ENCODE results near the gene PSMA6. TPM values are rescaled to one million over a fixed set of nuclear protein-coding genes. Genes with fewer than 3 reads are reported as not detected.

PSMA6 gene
- polyA plus RNA-seq, 2 of the 4 experiments (the other 2 are of a cell fraction) = 369 to 395 TPM

- H3K4me3 ChIP-seq = no peak overlapping the region
- H3K27ac ChIP-seq = no peak overlapping the region
- ChIA-PET CTCF (interaction anchor here (0.7 to 1.9 kb wide), 4 partner anchors 89 to 263 kb away, joined by 3 to 8 read pairs (median 4); partner anchors contain the start of gene PPP2R3C), POLR2A (no interaction called here)
- no peak overlapping the region for H3K4me2 ChIP-seq
- no peak for DNase-seq (ENCODE audit: low read depth in 1 of 2, low spot score in 1 of 2)
- no peaks in the 10 kb centered on the region for H3K9me3 ChIP-seq
- no peak for ATAC-seq
- 0 out of 3 replicates have a peak, but pooled peaks cover 5% of the 10 kb centered on the region for H3K4me1 ChIP-seq
- 93% methylated on average over 4 of the region's 4 CpGs for WGBS (ENCODE audit: missing lambda C conversion rate)
- no peak for FAIRE-seq
- TF ChIP-seq MYC (IDR thresholded peaks at IDR 0.05; ENCODE audit: borderline replicate concordance, low read length) (no peak), ESRRA (IDR thresholded peaks at IDR 0.05; ENCODE audit: borderline replicate concordance, low read length) (no peak), ZNF302 (CRISPR knock-in tag; IDR thresholded peaks at IDR 0.05) (no peak), JUN (IDR thresholded peaks at IDR 0.05) (no peak), CBX8 (IDR thresholded peaks at IDR 0.05) (no peak), HOXB13 (CRISPR knock-in tag; IDR thresholded peaks at IDR 0.05; ENCODE audit: low read depth) (no peak)
Measured at GRCh38 chr14:35303149-35303935, 11.2 kb downstream of the PSMA6 start.

- H3K4me1 ChIP-seq = no peaks in the 10 kb centered on the region
- FAIRE-seq (no peak), DNase-seq (ENCODE audit: low read depth in 1 of 2, low spot score in 1 of 2) (no peak), ATAC-seq (no peak)
- no peaks in the 10 kb centered on the region for H3K9me3 ChIP-seq
- 97% methylated on average over 5 of the region's 5 CpGs for WGBS (ENCODE audit: missing lambda C conversion rate)
- H3K4me3 ChIP-seq = no peak overlapping the region
- TF ChIP-seq CBX2 (IDR thresholded peaks at IDR 0.05; ENCODE audit: borderline replicate concordance, low read depth) (no peak), KDM5A (IDR thresholded peaks at IDR 0.05) (no peak), CBX8 (IDR thresholded peaks at IDR 0.05) (no peak), E2F6 (IDR thresholded peaks at IDR 0.05; ENCODE audit: borderline replicate concordance, low read depth) (no peak), CHD4 (IDR thresholded peaks at IDR 0.05; ENCODE audit: borderline replicate concordance) (no peak), HOXA7 (CRISPR knock-in tag; IDR thresholded peaks at IDR 0.05) (no peak), PBX3 (IDR thresholded peaks at IDR 0.05) (no peak), ATOH8 (CRISPR knock-in tag; IDR thresholded peaks at IDR 0.05; ENCODE audit: low read depth) (no peak), KDM1A (IDR thresholded peaks at IDR 0.05; ENCODE audit: low read depth) (no peak), NPAS2 (CRISPR knock-in tag; IDR thresholded peaks at IDR 0.05; ENCODE audit: borderline replicate concordance) (no peak), RCOR1 (IDR thresholded peaks at IDR 0.05; ENCODE audit: low read depth, low read length) (no peak), EHF (CRISPR knock-in tag; IDR thresholded peaks at IDR 0.05) (no peak), FOSL2 (IDR thresholded peaks at IDR 0.05) (no peak), FOSL2 (CRISPR knock-in tag; IDR thresholded peaks at IDR 0.05) (no peak)
- TF ChIP-seq, protein P1, sequence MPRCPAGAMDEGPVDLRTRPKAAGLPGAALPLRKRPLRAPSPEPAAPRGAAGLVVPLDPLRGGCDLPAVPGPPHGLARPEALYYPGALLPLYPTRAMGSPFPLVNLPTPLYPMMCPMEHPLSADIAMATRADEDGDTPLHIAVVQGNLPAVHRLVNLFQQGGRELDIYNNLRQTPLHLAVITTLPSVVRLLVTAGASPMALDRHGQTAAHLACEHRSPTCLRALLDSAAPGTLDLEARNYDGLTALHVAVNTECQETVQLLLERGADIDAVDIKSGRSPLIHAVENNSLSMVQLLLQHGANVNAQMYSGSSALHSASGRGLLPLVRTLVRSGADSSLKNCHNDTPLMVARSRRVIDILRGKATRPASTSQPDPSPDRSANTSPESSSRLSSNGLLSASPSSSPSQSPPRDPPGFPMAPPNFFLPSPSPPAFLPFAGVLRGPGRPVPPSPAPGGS (IDR thresholded peaks at IDR 0.05) = no peak
- POLR2A ChIA-PET = interaction anchor here (1.4 kb wide), 1 partner anchor 13 kb away, joined by 6 read pairs; the partner anchor contains the start of gene PSMA6
- CTCF ChIA-PET = interaction anchor here (0.7 to 1.9 kb wide), 2 partner anchors 14 to 105 kb away, joined by 3 to 8 read pairs; no protein-coding TSS in a partner anchor
- no peak overlapping the region for H3K27ac ChIP-seq
- no peak overlapping the region for H3K4me2 ChIP-seq
Measured at GRCh38 chr14:35304812-35305462, 12.8 kb downstream of the PSMA6 start.

All from A549 (cell line).